ENCODE results near the gene CDKN1C.

- TF ChIP-seq EZH2 (optimal IDR thresholded peaks at IDR 0.05; ENCODE audit: low read depth, low read length) (no peak), CTCF (IDR thresholded peaks at IDR 0.05; ENCODE audit: low read length) (no peak)
Measured at GRCh38 chr11:2896047-2896446, 10.5 kb upstream of the CDKN1C start.

All from MM.1S (cell line).